Thoracic aorta (tissue), 2 donors: Measurements from ENCODE around the gene PTPN11. TPM values are rescaled to one million over a fixed set of nuclear protein-coding genes. Genes with fewer than 3 reads are reported as not detected.

Source experiments
- ATAC-seq: fragments of 150-250 bp; one replicate; pipeline ENCODE4 v1.8.0; 2017; ENCODE audit warnings: low read depth; ENCODE audit not compliant: insufficient number of reproducible peaks, low FRiP score
- DNase-seq: peaks from one replicate; pipeline ENCODE4 v3.0.0-alpha.2; 2020; ENCODE audit warnings: low spot score
- H3K27ac ChIP-seq, 2 donors: fragments of 200-600 bp; sonication (generic); 1 replicate in 1 of 2; 2 replicates in 1 of 2; pipeline ENCODE4 v1.5.1; 2016; ENCODE audit warnings: mild to moderate bottlenecking in 2 of 2, moderate library complexity in 2 of 2
- H3K27me3 ChIP-seq: fragments of 200-600 bp; sonication (generic); replicated peaks from 2 replicates; pipeline ENCODE4 v1.6.0; 2016; ENCODE audit warnings: mild to moderate bottlenecking; ENCODE audit not compliant: insufficient read depth
- H3K36me3 ChIP-seq: fragments of 200-600 bp; sonication (generic); one replicate; pipeline ENCODE4 v1.5.1; 2016
- H3K4me1 ChIP-seq, 2 donors: fragments of 200-600 bp; sonication (generic); 1 replicate in 1 of 2; 2 replicates in 1 of 2; pipeline versions ENCODE4 v1.5.1 to v1.6.0; 2016; ENCODE audit warnings: low read depth in 2 of 2, mild to moderate bottlenecking in 1 of 2; ENCODE audit not compliant: control insufficient read depth in 1 of 2
- H3K4me3 ChIP-seq: fragments of 200-600 bp; sonication (generic); 2 replicates; pipeline ENCODE4 v1.5.1; 2016; ENCODE audit warnings: mild to moderate bottlenecking
- H3K9me3 ChIP-seq: fragments of 200-600 bp; sonication (generic); 2 replicates; pipeline ENCODE4 v1.5.1; 2016
- total RNA-seq, 2 donors: library from RNA; depleted of rRNA; stranded (reverse); fragments of >200 nt; gene quantifications; one replicate each; pipeline versions ENCODE4 v1.1.0 to v1.2.3, GENCODE V29; 2016
- TF ChIP-seq, protein P1 (sequence below): fragments of 200-600 bp; sonication (generic); IDR thresholded peaks from one replicate; pipeline ENCODE4 v1.5.1; 2019; ENCODE audit warnings: antibody characterized with exemption

The PTPN11 gene
- total RNA-seq, 2 donors from 2014 or later = 98.6 to 126 TPM

DNA sequence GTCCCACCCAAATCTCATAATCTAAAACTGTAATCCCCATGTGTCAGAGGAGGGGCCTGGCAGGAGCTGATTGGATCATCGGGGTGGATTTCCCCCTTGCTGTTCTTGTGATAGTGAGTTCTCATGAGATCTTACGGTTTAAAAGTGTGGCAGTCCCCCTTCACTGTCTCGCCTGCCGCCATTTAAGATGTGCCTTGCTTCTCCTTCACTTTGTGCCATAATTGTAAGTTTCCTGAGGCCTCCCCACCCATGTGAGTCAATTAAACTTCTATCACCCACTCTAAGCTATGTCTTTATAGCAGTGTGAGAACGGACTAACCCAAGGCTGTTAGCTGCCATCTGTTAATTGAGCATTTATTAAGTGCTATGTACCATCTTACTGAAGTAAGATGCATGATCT is 105.1 kb downstream of the PTPN11 start:
- Histone ChIP-seq H3K27me3 (no peaks in the 10 kb centered on the region), H3K9me3 (no peaks in the 10 kb centered on the region)
- TF ChIP-seq, protein P1, sequence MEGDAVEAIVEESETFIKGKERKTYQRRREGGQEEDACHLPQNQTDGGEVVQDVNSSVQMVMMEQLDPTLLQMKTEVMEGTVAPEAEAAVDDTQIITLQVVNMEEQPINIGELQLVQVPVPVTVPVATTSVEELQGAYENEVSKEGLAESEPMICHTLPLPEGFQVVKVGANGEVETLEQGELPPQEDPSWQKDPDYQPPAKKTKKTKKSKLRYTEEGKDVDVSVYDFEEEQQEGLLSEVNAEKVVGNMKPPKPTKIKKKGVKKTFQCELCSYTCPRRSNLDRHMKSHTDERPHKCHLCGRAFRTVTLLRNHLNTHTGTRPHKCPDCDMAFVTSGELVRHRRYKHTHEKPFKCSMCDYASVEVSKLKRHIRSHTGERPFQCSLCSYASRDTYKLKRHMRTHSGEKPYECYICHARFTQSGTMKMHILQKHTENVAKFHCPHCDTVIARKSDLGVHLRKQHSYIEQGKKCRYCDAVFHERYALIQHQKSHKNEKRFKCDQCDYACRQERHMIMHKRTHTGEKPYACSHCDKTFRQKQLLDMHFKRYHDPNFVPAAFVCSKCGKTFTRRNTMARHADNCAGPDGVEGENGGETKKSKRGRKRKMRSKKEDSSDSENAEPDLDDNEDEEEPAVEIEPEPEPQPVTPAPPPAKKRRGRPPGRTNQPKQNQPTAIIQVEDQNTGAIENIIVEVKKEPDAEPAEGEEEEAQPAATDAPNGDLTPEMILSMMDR = no peak

DNA sequence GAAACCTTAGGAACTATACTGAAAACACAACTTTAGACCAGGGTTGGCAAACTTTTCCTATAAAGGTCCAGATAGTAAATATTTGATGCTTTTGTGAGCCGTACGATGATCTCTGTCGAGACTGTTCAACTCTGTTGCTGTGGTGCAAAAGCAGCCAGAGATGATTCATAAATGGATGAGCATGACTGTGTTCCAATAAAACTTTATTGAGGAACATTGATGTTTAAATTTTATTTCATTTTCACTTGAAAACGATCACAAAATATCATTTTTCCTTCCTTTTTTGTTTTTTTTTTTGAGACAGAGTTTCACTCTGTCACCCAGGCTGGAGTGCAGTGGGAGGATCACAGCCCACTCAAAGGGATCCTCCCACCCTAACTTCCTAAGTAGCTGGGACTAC is 105.5 kb downstream of the PTPN11 start:
- no peaks in the 10 kb centered on the region for H3K9me3 ChIP-seq
- no peak overlapping the region for H3K4me3 ChIP-seq
- no peaks in the 10 kb centered on the region for H3K36me3 ChIP-seq
- TF ChIP-seq, protein P1 = no peak
- no peak for DNase-seq
- no peaks in the 10 kb centered on the region for H3K27me3 ChIP-seq
- no peaks in the 10 kb centered on the region for H3K4me1 ChIP-seq
- no peak for ATAC-seq
- H3K27ac ChIP-seq = no peak overlapping the region

More for the DNA sequence above, 105.1 kb downstream of the PTPN11 start:
- H3K36me3 ChIP-seq = no peaks in the 10 kb centered on the region
- no peak overlapping the region for H3K4me3 ChIP-seq
- H3K4me1 ChIP-seq = no peaks in the 10 kb centered on the region
- DNase-seq = no peak
- H3K27ac ChIP-seq = no peak overlapping the region
- ATAC-seq = no peak

DNA sequence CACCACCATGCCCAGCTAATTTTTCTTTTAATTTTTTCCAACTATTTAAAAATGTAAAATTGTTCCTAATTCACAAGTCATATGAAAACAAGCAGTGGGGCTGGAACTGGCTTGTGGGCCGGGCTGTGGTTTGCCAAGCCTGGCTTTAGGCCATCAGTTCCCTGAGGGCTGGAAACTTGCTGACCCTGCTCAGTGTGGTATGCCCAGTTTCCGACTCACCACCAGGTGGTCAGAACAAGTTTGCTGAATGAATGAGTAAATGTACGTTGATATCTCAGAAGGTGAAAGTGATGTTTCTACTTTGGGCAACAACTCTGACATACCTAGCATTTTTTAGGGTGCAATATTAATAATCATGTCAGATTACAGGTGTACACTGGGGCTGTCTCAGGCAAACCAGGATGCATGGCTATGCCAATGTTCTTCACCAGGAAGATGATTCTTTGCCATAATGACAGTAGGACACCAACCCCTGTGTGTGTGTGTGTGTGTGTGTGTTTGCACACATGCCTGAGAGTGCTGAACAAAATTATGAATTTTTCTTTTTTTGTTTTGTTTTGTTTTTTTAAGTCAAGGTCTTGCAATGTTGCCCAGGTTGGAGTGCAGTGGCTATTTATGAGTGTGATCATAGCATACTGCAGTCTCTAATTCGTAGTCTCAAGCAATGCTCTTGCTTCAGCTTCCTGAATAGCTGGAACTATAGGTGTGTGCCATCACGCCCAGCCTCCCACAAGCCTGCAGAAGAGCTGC is 106.1 kb downstream of the PTPN11 start:
- Histone ChIP-seq H3K4me1 (no peaks in the 10 kb centered on the region), H3K4me3 (no peak overlapping the region), H3K27ac (no peak overlapping the region), H3K27me3 (no peaks in the 10 kb centered on the region), H3K36me3 (no peaks in the 10 kb centered on the region), H3K9me3 (no peaks in the 10 kb centered on the region)
- DNase-seq (no peak), ATAC-seq (no peak)
- TF ChIP-seq, protein P1 = no peak

DNA sequence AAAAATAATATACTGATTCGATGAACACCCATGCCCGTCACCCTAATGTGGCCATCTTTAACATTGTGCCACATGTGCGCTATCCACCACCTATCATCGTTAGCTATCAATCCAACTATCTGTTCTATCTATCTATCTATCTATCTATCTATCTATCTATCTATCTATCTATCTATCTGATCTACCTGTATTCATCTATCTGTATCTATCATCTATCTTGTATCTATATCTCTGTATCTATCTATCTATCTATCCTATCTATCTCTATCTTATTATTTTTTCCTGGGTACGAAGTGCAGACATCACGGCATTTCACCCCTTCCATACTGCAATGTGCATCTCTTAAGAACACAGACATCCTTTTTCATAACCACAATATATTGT is 106.7 kb downstream of the PTPN11 start:
- Histone ChIP-seq H3K27me3 (no peaks in the 10 kb centered on the region), H3K4me3 (no peak overlapping the region), H3K36me3 (no peaks in the 10 kb centered on the region), H3K9me3 (no peaks in the 10 kb centered on the region), H3K27ac (no peak overlapping the region), H3K4me1 (no peaks in the 10 kb centered on the region)
- no peak for DNase-seq
- ATAC-seq = no peak
- TF ChIP-seq, protein P1 = no peak

DNA sequence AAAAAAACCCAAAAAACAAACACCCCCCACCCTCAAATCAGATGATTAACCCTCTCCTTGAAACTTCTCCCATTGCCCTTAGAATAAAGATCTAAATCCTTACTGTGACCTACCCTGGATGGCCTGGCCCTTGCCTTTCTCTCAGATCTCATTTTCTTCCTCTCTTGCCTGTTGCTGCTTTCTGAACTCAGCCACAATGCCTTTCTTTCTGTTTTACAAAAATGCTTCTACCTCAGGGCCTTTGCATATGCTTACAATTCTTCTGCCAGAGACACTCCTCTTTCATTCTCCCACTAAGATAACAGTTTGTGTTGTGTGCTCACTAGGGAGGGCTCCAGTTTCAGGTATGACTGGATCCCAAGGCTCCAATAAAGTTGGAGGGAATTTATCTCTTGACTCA is 108.3 kb downstream of the PTPN11 start:
- Histone ChIP-seq H3K4me3 (no peak overlapping the region), H3K27me3 (no peaks in the 10 kb centered on the region), H3K36me3 (no peaks in the 10 kb centered on the region), H3K27ac (no peak overlapping the region), H3K9me3 (no peaks in the 10 kb centered on the region), H3K4me1 (no peaks in the 10 kb centered on the region)
- TF ChIP-seq, protein P1 = no peak
- DNase-seq (no peak), ATAC-seq (no peak)
